Astrocyte of the spinal cord (primary cell): ENCODE results near the gene RBBP8NL.
"Not testable (repeated sequence)": the region's sequence is repeated elsewhere in the genome, so short reads cannot be mapped to it uniquely, and the experiment has no call there.

Experiments
- DNase-seq: peaks from one replicate; pipeline ENCODE4 v3.0.0; 2011; ENCODE audit warnings: low read depth, low spot score
- H3K4me3 ChIP-seq: 2 replicates; pipeline ENCODE4 v1.5.1; 2011; ENCODE audit warnings: low read depth, mild to moderate bottlenecking, low read length, moderate library complexity
- CTCF ChIP-seq: IDR thresholded peaks from 2 replicates; pipeline ENCODE4 v1.5.1; 2012; ENCODE audit warnings: low read depth, mild to moderate bottlenecking, low read length, inconsistent platforms
- in situ Hi-C: cut with HindIII; loops from 2 replicates; pipeline ENCODE4 v1.10.0; 2017; ENCODE audit warnings: low sequenced_read_pairs

Gene RBBP8NL

GRCh38 chr20:62377064-62377461, 50.3 kb downstream of the RBBP8NL start:
- no peak for DNase-seq
- in situ Hi-C loops: no loop called here
- TF ChIP-seq CTCF: no peak
- no peak overlapping the region for H3K4me3 ChIP-seq

DNA sequence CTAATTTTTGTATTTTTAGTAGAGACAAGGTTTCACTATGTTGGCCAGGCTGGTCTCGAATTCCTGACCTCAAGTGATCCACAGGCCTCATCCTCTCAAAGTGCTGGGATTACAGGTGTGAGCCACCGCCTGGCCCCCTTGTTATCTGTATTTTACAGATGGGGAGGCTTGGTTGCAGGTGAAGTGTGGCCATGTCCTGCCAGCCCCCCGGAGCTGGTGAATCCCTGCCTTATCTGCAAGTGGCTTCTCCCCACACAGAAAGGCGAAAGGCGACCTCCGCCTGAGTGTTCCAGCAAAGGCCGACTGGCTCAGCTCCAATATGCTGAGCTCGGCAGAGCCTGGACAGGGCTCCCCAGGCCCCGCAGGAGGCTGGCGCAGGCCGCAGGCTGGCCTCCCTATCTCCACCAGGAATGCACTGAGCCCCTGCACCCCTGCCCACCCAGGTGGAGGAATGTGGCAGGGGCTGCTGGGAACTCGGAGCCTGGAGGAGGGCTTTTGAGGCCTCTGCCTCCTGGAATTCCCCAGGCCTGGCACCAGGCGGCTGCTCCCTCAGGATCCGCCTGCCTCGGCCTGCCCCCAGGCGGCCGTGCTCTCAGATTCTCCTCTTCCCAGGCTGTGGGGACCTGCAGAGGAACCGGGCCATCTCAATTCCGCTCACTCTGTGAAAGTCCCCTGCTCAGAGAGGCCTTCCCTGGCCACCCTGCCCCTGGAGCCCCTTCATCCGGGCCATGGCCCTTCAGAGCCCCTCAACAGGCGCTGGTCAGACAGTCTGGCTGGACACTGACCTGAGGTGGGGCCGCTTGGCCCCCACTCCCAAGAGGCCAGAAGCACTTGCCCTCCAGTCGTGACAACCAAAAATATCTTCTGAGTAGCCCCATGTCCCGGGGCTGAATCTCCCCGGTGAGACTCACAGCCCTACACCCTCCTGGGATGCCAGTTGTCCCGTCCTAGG, 51.0 kb downstream of the RBBP8NL start:
- H3K4me3 ChIP-seq: no peak overlapping the region
- in situ Hi-C loops: no loop called here

GRCh38 chr20:62374331-62375152, 52.8 kb downstream of the RBBP8NL start:
- no peak for TF ChIP-seq CTCF
- DNase-seq: no peak
- in situ Hi-C loops: no loop called here
- H3K4me3 ChIP-seq: no peak overlapping the region

More for the DNA sequence above, 51.0 kb downstream of the RBBP8NL start:
- peak; percentile 46 for TF ChIP-seq CTCF
- no peak for DNase-seq

- H3K4me3 ChIP-seq, in situ Hi-C loops, DNase-seq: not testable (repeated sequence)
These were observed 53.6 kb downstream of the RBBP8NL start for GRCh38 chr20:62373631-62374179.

GRCh38 chr20:62372042-62372993, 55.0 kb downstream of the RBBP8NL start:
- in situ Hi-C loops: no loop called here
- no peak for DNase-seq
- no peak overlapping the region for H3K4me3 ChIP-seq
- TF ChIP-seq CTCF: no peak

DNA sequence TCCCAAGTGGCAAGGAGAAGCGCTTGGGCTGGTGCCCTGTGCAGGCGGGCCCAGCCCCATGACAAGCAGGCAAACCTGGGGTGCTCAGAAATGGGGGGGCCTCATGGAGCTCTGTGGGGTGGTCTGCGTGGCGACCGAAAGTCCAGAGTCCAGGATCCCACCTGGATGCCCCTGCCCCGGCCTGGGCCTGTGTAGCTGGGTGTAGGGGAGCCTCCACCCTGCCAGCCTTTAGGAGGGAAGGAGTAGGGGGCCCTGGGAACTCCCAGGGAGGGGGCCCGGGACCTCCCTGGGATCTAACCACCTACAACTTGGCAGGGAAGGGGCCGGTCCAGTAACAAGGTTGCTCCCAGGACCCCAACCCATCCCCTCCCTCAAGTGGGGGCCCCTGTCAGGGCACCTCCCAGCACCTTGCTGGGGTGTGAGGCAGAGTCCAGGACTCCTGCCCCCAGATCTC, 55.7 kb downstream of the RBBP8NL start:
- H3K4me3 ChIP-seq: no peak overlapping the region
- no peak for DNase-seq
- TF ChIP-seq CTCF: no peak

More for the DNA sequence above, 55.7 kb downstream of the RBBP8NL start:
- in situ Hi-C loops: no loop called here
